ENCODE measurements around the gene P3H2.

P3H2 gene

DNA sequence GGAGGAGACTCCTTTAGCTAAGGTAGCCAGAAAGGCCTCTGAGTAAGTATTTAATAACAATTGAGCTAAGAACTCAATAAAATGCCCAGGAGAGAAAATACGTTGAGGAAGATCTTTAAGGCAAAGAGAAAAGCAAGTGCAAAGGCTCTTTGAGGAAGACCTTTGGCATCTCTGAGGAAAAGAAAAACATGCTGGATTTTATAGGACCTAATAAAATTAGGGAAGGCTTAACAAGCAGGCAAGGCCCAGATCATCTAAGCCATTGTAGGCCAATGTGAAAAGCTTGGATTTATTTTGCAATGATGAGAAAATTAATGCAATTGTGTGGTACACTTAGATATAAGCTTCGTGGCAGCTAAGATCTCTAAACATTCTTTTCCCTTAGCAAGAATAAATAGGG, 75.7 kb downstream of the P3H2 start:
- DNase-seq, result no peak

DNA sequence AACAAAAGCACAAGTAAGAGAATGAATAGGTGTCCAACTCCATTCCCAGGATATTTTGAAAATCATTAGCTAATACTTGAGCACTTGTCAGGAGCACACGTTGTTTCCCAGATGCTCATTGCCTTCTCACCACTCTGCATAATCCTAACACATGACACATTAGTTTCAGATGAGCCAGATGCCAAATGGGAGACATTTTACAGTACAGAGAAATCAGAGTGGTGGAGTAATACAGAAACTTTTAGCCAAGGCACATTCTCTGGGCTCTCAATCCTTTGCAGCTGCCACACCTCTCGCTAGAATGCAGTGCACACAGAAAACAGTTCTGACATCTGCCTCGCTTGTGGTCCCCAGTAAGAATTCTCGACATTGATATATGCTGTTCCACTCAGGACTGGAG, 76.6 kb downstream of the P3H2 start:
- peak; percentile 73 for DNase-seq

DNA sequence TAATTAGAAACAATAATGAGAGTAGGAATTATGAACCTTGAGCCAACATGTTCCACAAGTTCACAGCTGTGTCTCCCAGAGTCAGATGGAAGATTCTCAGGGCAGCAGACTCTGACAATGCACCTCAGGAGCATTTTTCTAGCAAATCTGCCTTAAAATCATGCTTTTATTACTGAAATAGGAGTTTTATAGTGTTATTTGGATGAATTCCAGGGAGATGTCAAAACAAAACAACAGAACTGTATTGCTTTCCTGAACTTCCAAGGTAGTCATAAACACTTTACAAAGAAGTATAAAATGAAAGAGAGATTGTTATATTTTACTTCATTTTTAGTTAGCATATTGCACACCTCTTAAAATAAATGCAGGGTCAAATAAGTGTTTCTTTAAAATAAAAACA, 77.0 kb downstream of the P3H2 start:
- no peak for DNase-seq

DNA sequence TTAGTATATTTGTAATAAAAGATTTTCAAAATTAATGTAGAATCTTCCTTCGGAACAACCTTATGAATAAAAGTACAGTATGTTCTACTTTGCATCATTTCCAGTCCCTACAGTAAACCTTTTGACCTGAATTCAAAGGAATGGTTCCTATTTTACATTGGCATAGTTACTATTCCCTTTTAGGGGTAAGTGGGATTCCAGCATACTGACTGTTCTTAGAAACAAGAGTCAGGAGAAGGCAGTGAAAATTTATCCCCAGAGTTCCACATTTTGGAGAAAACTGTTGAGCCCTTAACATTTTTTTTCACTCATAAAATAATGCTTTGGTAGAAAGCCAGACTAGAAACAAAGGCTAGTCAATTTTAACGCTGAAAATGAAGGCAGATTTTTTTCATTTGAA, 78.1 kb downstream of the P3H2 start:
- no peak for DNase-seq

DNA sequence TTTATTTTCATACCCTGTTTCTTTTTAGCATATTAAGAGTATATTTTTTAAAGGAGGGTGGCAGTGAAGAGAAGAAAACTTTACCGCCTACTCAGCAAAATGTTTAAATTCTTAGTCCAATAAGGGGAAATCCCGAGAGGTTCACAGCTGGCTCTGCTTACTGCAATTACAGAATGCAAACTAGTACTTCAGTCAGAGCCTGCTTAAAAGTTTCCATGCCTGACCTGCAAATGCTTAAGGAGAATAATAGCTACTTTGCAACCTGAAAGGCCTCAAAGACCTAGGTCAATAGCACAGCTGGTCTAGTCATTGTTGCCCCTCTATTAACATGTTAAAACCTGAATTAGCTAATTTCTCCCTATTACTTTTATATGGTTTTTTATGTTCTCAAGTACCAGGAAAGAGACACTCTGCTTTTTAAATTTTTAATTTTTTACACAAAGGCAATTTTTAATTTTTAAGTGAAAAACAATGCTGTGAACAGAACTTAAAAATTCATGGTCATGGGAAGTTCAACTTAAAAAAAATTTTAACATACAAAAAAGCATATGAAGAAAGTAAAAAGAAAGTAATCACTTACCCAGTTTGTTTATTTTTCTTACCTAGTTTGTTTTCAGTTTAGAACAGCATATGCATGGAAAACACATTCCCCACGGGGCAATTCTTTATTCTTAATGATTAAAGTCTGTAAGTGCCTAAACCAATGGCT, 79.2 kb downstream of the P3H2 start:
- peak; percentile 64 for DNase-seq

DNA sequence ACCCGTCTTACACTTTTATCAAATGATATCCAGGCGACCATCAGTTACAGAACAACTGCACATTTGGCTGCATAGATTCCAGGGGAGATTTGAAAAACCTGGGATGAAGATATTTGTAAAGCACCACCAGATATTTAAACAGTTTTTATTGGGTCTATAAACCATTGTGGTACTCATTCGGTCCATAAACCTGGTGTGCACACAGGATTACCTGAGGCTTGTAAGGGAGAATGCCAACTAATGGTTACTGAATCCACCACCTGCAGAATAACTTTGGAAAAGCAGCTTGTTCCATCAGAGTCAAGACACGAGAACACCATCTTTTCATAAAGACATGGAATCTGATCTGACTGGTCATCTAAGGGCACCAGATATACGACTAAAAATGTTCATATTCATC, 80.6 kb downstream of the P3H2 start:
- DNase-seq, result no peak

DNA sequence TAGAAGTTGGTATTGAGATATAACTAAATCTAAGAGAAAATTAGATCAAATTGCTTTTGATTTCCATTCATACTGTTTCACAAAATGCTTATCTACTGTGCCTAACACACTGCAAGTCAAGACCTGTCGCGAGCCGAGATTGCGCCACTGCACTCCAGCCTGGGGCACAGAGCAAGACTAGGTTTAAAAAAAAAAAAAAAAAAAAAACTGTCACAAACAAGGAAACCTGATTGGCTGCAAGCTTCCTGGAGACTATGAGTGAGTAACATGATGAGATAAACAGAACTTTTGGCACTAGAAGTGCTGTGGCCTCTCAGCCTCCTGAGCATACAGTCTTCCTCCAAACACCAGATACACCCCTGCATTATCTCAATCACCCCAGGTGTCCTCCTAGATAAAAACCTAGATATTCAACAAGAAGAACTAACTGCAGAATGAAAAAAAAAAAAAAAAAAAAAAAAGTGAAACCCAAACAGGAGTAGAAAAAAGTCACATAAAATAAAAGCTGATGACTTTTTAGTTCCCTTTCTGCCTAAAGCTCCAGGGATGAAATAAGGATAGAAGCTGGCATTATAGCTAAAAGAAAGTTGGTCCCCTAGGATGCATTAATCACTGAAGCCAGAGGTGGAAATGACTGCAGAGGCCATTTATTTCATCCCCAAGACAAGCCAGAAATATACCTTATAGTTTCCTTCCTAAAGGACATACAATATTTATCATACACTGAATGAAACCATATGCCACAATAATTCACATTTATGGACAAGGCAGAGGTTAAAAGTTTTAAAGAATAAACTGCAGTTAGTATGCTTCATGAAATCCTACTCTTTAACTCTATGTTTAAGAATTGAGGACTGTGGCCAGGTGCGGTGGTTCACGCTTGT, 82.4 kb downstream of the P3H2 start:
- DNase-seq, result no peak

DNA sequence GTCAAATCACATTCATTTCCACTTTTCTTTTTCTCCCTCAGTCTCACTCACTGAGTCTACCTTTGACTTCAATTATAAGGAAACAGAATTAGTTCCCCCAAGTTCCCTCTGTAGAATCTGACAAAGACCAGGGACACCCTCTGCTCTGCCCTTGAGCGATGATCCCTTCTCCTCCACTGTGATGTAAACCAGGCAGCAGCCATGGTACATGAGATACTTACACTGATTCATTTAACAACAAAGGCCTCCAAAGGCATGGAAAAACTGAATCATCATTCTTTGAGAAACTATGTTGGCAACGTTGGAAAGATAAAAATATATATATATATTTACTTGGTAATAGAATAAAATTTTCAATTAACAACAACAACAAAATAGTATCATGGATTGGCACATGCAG, 84.1 kb downstream of the P3H2 start:
- DNase-seq, result no peak

DNA sequence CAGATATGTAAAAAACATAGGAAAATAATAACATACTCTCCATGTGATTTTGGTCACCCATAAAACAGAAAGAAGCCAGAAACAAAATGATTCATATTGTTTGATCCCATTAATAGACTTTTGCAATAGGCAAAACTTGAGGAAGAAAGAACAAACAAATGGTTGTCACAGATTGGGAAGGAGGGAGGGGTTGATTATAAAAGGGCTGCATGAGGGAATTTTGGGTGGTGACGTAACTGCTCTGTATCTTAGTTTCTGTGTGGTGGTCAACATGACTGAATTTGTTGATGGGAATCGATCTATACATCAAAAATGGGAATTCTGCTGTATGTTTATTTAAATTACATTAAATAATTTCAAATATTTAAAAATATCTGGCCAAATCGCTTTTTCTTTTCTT, 86.3 kb downstream of the P3H2 start:
- DNase-seq, result no peak

DNA sequence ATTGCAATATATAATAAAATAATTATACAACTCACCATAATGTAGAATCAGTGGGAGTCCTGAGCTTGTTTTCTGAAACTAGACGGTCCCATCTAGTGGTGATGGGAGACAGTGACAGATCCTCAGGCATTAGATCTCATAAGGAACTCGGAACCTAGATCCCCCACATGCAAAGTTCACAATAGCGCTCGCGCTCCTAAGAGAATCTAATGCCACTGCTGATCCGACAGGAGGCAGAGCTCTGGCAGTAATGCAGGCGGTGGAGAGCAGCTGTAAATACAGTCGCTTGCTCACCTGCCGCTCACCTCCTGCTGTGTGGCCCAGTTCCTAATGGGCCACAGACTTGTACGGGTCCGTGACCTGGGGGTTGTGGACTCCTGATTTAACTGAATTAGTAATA, 87.8 kb downstream of the P3H2 start:
- no peak for DNase-seq

DNA sequence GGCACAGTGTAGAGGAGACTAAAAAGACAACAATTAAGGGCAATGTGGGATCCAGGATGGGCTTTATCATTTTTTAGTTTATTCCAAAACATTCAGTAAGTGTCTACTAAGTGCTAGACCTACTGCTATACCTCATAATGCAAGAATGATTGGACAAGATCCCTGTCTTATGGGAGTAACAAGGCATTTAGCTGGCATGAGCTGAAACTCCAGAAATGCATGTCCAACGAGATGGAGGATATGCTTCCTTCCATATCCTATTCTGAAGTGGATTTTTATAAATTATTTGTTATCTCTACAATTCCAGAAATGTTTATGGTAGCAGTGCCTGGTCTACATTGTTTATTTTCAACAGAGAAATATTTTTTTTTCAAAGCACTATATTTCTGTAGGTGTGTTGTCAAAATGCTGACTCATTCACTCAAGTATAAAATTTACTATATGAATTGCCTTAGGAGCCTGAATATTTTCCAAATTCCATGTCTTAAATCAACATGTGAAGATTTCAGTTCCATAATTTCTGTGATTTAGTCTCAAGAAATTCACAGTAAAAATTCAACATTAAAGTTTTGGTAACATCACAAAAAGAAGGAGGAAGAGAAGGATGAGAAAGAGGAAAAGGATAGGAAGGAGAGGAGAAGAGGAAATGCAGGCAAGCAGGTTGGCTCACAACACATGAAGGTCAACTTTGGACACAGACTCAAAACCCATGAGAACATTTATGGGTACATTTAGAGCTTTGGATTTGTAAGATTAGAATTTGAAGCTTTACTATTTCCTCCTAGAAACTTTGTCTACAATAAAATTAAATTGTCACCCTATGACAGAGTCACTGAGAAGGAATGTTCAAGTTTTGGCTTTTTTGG, 88.6 kb downstream of the P3H2 start:
- no peak for DNase-seq

DNA sequence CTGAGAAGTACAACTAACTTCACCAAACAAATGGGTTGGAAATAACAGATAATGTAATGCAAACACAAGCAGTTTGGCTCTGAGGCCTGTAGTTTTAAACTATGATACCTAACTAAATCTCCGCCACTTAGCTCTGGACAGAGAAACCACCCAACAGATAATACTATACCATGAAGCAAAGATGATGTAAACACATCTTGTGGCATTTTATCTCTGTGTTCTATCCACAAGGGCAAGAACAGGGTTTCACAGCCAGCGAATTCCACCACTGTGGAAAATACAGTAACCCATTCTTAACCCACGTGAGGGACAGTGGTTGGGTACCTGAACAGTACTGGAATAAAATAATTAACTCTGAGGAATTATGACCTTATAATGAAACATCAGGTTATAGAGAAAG, 93.6 kb downstream of the P3H2 start:
- DNase-seq, result no peak

DNA sequence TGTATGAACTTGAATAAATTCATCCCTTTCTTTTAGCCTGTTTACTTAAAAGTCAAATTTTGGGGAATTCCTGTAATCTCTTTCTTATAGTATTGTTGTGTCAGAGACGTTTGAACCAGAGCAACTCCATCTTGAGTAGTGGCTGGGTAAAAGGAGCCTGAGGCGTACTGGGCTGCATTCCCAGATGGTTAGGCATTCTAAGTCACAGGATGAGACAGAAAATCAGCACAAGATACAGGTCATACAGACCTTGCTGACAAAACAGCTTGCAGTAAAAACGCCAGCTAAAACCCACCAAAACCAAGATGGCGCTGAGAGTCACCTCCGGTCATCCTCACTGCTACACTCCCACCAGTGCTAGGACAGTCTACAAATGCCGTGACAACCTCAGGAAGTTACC, 94.5 kb downstream of the P3H2 start:
- DNase-seq, result no peak

DNA sequence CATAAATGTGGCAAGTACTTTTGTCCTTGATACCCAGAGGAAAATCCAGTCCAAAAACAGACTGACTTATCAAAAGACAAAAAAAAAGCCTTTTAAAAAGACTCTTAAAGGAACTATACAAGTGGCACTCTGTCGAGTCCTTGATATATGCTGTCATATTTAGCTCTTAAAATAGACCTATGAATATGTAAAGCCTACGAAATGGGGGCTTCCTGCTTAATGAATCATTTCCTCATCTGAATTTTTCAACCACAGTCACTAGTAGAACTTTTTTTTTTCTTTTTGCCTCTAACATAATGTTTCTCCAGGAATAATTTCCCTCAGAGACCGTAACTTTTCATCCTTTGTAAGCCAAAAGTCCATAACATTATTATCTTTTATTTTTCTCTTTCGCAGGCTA, 95.8 kb downstream of the P3H2 start:
- DNase-seq, result no peak

DNA sequence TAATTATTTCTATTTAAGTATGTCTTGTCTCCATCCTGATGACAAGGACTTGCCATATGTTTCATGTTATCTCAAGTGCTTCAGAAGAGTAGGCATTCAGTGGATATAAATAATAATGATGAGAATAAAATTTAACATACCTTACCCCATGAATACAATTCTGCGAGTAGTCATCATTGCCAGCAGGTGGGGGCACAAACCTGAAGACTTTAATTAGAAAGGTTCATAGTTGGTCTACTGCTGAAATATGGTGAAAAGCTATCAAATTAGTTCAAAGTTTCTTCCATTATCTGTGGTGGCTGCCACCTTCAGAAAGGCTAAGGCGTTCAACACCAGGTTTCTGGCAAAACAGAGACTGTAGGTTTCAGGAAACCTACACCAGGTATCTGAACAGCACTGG, 100.9 kb downstream of the P3H2 start:
- no peak for DNase-seq

DNA sequence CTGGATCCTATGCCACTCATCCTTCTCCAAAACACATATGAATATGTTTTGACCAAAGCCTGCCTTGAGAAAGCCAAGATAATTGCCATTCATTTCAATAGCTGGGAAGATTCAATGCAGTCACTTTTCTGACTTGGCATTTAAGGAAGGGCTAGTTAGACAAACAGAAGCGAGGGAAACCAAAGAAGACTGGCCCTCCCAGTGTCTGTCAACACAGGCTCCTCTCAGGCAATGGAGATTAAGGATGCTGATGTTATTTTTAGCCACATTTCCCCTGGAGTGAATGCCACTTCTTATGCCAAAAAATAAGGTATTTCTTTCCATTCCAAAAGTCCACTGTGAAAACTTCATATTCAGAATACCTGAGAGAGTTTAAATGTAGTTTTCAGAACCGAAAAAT, 101.7 kb downstream of the P3H2 start:
- no peak for DNase-seq

DNA sequence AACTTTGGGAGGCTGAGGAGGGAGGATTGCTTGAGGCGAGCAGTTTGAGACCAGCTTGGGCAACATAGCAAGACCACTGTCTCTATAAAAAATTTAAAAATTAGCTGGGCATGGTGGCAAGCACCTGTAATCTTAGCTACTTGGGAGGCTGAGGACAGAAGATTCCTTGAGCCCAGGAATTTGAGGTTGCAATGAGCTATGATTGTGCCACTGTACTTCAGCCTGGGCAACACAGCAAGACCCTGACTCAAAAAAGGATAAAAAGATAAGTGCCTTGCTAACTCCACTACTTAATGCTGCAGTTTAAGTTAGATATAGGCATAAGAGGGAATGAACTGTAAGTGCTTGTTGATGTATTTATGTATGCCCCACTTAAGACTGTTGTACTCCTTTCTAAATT, 102.2 kb downstream of the P3H2 start:
- no peak for DNase-seq

DNA sequence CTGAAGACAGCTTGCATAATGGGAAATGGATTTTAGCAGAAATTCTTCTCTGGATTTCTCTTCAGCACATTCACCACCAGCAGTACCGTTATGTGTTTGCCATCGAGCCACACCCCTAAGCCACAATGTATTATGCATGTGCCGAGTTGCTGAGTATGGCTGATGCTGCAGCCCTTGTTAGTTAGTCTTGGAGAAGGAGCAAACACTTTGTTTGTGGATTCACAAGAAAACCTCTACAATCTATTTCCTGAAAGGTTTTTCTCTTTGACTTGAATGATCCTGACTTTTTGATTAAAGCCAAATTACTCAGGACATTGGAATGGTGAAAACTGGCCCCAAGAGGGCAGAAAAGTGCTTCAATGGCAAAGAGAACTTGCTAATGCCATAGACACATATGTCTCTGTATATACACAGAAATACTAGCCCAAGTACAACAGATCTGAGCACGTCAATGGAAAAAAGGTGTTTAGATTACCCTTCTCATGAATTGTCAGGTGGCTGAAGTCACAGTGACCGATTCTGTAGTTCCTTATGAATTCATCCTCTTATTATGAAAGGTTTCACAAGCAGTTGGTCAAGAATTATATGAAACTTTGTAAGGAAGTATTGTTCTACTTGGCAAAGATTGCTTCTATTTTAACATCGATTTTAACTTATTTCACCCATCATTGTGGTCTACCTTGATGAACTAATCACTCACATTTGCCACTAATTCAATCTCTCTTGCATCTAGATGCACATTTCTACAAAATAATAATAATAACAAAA, 103.0 kb downstream of the P3H2 start:
- DNase-seq, result peak; percentile 59

DNA sequence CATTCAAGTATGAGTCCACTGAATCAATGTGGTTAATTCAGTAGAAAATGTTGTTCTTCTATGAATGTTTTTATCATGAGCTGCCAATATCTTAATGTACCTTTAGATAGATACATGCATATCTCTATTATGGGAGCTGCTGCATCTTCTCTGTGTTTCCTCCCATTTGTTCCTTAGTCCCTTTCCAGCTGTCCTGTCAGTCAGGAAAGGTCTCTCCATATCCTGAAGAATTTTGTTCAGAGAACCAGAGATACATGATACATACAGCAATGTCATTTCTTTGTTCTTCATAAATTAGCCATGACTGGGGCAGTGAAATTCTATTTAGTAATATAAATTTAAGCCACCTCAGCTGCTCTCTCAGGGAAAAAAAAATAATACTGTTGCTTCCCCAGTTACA, 103.7 kb downstream of the P3H2 start:
- DNase-seq, result no peak

DNA sequence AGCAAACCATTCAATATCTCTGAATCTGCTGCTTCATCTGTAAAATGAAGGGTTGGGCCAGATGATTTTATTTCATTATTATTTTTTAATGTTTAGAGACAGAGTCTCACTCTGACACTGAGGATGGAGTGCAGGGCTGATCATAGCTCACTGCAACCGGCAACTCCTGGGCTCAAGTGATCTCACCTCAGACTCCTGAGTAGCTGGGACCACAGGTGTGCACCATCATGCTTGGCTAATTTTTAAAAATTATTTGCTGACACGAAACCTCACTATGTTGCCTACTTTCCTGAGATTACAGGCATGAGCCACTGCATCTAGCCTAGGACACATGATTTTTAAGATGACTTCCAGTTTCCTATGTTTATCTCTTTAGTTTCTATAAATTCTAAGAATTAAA, 105.8 kb downstream of the P3H2 start:
- no peak for DNase-seq

DNA sequence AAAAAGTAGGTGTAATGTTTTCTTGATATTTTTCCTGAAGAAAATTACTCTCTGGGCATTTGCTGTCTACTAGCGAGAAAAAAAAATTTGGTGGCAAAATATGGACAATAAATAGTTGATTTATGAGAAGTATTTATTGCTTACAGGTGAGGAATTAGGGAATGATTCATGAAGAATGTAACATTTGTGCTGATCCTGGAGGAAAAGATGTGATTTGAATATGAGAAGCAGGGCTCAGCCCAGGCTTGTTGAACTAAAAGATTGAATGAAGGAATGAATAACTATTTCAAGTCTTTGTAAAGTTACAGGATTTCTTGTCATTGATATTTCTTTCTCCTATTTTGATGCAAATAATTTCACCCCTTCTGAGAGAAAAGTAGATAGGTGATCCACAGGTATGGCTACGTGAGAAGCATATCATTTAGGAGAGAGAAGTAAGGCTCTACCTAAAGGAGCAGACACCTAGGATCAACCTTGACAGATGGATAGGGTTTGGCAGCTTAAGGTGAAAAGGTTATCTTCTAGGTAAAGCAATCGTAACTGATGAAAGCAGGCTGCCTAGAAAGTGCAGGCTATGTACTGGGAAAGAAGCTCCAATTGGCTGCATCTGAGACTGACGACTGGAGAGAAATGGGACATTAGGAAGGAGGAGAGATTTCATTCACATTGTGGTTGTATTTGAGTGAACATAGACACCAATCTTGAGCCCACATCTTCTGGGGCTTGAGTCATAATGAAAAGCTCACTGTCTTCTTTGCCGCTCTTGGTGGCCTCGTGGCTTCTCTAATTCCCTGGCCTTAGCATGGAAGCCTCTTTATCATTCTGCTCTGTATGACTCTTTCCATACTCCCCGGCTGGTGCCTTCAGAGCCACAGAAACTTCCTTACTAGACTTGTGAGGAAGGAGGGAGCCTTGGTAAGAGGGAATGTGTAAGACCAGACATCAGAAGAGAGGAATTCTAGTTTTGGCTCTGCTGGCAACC, 106.5 kb downstream of the P3H2 start:
- DNase-seq, result no peak

DNA sequence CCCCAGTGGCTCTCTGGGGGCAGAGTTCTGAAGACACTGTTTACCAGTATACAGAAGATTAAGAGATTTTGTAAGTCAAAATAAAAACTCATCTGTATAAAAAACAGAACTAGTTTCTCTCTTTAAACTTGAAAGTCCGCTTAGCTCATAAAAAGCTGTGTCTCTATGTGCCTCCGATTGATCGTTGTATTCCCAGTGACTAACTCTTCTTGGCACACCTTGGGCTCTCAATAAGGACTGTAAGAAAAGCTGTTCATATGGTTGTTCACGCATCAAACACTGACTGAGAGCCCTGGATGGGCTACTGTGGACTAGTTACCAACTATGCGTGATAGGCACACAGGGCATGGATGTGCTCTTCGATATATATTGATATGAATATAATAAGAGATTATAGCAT, 107.9 kb downstream of the P3H2 start:
- DNase-seq, result no peak

Data from right hindlimb (tissue), 1 donor.